CD4-positive, alpha-beta T cell treated with Interleukin-21 for 1 hour (primary cell): ENCODE measurements around the gene ATXN7.

Source experiments
- DNase-seq: peaks from one replicate; pipeline ENCODE4 v3.0.0-alpha.2; 2020

Gene ATXN7

GRCh38 chr3:63905731-63906620 lies 42.3 kb downstream of the ATXN7 start:
- no peak for DNase-seq

- no peak for DNase-seq
Measured at GRCh38 chr3:63908081-63908736, 44.5 kb downstream of the ATXN7 start.

GRCh38 chr3:63908776-63909175 lies 45.1 kb downstream of the ATXN7 start:
- no peak for DNase-seq

GRCh38 chr3:63909431-63909830 lies 45.8 kb downstream of the ATXN7 start:
- DNase-seq = no peak

- DNase-seq = no peak
Measured at GRCh38 chr3:63910001-63910400, 46.3 kb downstream of the ATXN7 start.

GRCh38 chr3:63910891-63911290 lies 47.2 kb downstream of the ATXN7 start:
- DNase-seq = peak; percentile 59

GRCh38 chr3:63911509-63911872 lies 47.8 kb downstream of the ATXN7 start:
- no peak for DNase-seq

- peak; percentile 89 for DNase-seq
Measured at GRCh38 chr3:63911873-63912767, 48.5 kb downstream of the ATXN7 start, which contains the start of gene SCAANT1. Gene SCAANT1 (minus strand): TSS chr3:63912383.

GRCh38 chr3:63912768-63913588 lies 49.3 kb downstream of the ATXN7 start:
- peak; percentile 68 for DNase-seq

GRCh38 chr3:63914312-63914711 lies 50.6 kb downstream of the ATXN7 start:
- no peak for DNase-seq

- no peak for DNase-seq
Measured at GRCh38 chr3:63918321-63918720, 54.7 kb downstream of the ATXN7 start.

GRCh38 chr3:63920001-63920400 lies 56.3 kb downstream of the ATXN7 start:
- no peak for DNase-seq

- DNase-seq = no peak
Measured at GRCh38 chr3:63921741-63922482, 58.2 kb downstream of the ATXN7 start.

- no peak for DNase-seq
Measured at GRCh38 chr3:63922491-63923199, 59.0 kb downstream of the ATXN7 start.

GRCh38 chr3:63926309-63926708 lies 62.6 kb downstream of the ATXN7 start:
- no peak for DNase-seq

GRCh38 chr3:63927422-63928280 lies 64.0 kb downstream of the ATXN7 start:
- DNase-seq = no peak

- no peak for DNase-seq
Measured at GRCh38 chr3:63931290-63931689, 67.6 kb downstream of the ATXN7 start.

- no peak for DNase-seq
Measured at GRCh38 chr3:63932509-63933212, 69.0 kb downstream of the ATXN7 start.

- no peak for DNase-seq
Measured at GRCh38 chr3:63933459-63933858, 69.8 kb downstream of the ATXN7 start.
